ENCODE data around the gene CFAP157.

CFAP157 gene

DNA sequence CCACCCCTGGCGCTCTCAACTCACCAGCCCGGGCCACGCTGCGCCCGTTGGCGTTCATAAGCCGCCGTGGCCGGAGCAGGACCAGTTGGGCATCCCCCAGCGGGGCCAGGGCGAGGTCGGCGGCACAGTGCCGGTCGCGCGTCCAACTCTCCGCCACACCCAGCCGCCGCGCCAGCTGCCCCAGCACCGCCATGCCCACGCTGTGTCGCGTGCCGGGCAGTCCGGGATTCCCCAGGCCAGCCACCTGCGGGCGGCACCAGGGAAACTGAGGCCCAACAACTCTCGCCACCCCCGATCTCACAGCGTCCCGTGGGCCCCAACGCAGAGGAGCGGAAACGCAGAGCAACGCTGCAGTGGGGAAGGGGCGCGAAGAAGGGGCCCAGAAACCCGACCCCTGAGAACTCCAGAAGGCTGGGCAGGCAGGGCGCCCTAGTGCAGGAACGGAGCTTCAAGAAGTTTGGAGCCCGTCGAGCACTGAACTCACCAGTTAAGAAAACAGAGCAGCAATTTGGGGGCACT is 8.2 kb downstream of the CFAP157 start:
- DNase-seq (ENCODE audit: low read depth in 1 of 2, low spot score in 1 of 2): no peak

GRCh38 chr9:127715470-127716337 is 8.9 kb downstream of the CFAP157 start, which contains the start of the genes PTRH1 and TTC16:
Gene PTRH1, minus strand, starts transcription at chr9:127715663. Its CDS starts 24 bp downstream, at chr9:127715639.
Gene TTC16, plus strand, starts transcription at chr9:127716079. Its CDS starts 67 bp downstream, at chr9:127716146.
- peak; percentile 94 to 96 for DNase-seq (ENCODE audit: low read depth in 1 of 2, low spot score in 1 of 2)

DNA sequence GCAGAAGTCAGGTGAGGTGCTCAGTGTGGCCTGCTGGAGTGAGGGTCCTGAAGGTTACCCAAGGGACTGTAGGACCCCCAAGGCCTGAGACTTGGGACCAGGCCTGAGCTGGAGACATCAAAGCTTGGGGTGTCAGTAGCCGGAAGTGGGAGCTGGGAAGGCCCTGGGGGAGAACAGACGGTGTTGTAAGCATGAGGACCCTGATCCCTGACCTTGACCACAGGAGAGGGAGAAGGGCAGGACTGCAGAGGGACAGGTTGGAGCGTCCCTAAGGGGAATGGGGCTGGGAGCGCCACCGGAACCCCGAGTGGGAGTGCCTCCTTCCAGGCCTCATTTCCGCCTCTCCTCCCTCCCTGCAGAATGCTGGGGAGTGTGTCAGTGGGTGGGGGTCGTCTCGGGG is 9.6 kb downstream of the CFAP157 start:
- DNase-seq (ENCODE audit: low read depth in 1 of 2, low spot score in 1 of 2): no peak

- no peak for DNase-seq (ENCODE audit: low read depth in 1 of 2, low spot score in 1 of 2)
Observed at GRCh38 chr9:127717766-127718165, 11.0 kb downstream of the CFAP157 start.

DNA sequence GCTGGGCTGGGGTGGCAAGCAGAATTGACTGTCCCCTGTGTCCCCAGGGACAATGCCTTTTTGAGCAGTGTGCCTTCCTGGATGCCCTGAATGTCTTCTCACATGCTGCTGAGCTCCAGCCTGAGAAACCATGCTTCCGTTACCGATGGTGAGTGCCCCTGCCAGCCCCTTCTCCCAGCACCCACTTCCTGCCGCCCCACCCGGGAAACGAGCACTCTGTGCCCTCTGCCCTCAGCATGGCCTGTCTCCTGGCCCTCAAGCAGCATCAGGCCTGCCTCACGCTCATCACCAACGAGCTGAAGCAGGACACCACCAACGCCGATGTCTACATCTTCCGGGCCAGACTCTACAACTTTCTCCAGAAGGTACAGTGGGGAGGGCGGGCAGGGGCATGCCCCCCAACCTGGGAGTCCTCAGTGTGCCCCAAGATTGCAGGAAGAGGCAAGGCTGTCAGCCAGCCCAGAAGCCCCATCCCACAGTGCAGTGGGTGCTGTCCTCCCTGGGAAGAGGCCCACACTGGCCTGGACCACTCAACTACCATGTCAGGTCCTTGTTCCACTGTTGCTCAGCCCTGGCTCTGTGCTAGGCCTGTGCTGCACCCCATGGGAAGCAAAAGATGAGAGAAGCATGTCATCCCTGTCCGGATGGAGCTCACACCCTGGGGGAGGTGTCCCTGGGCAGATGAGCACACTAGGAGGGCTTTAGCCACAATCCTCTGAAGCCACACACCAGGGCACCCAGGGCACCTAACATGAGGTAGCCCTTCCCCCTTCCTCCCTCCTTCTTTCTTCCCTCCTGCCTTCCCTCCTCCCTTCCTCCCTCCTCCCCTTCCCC is 13.5 kb downstream of the CFAP157 start:
- DNase-seq (ENCODE audit: low read depth in 1 of 2, low spot score in 1 of 2): no peak

DNA sequence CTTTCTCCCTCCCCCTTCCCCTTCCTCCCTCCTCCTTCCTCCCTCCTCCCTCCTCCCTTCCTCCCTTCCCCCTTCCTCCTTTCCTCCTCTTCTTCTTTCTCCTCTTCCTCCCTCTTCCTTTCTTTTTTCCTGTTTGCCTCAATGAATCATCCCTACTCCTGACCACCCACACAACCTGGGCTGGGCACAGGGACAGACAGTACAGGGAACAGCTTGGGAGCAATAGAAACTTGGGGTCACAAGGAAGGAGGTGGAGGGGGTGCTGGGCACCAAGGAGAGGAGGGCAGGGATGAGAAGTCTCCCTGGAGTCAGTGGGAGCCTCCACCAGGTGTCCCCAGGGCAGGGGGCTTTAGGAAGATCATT is 14.1 kb downstream of the CFAP157 start:
- DNase-seq (ENCODE audit: low read depth in 1 of 2, low spot score in 1 of 2): no peak

GRCh38 chr9:127721391-127721821 is 14.6 kb downstream of the CFAP157 start:
- no peak for DNase-seq (ENCODE audit: low read depth in 1 of 2, low spot score in 1 of 2)

- no peak for DNase-seq (ENCODE audit: low read depth in 1 of 2, low spot score in 1 of 2)
Observed at GRCh38 chr9:127722055-127722745, 15.4 kb downstream of the CFAP157 start.

- no peak for DNase-seq (ENCODE audit: low read depth in 1 of 2, low spot score in 1 of 2)
Observed at GRCh38 chr9:127723013-127723412, 16.2 kb downstream of the CFAP157 start.

GRCh38 chr9:127723444-127723843 is 16.7 kb downstream of the CFAP157 start:
- no peak for DNase-seq (ENCODE audit: low read depth in 1 of 2, low spot score in 1 of 2)

DNA sequence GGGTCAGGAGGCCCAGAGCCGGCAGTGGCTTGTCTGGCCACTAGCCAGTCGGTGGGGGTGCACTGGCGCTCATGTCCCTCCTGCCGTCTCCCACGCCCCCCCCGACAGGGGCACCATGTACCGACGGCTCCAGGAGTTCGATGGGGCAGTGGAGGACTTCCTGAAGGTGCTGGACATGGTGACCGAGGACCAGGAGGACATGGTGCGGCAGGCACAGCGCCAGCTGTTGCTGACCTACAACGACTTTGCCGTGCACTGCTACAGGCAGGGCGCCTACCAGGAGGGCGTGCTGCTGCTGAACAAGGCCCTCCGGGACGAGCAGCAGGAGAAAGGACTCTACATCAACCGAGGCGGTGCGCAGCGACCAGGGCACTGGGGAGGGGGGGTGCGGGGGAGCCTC is 17.2 kb downstream of the CFAP157 start:
- no peak for DNase-seq (ENCODE audit: low read depth in 1 of 2, low spot score in 1 of 2)

- no peak for DNase-seq (ENCODE audit: low read depth in 1 of 2, low spot score in 1 of 2)
Observed at GRCh38 chr9:127726871-127727270, 20.1 kb downstream of the CFAP157 start.

DNA sequence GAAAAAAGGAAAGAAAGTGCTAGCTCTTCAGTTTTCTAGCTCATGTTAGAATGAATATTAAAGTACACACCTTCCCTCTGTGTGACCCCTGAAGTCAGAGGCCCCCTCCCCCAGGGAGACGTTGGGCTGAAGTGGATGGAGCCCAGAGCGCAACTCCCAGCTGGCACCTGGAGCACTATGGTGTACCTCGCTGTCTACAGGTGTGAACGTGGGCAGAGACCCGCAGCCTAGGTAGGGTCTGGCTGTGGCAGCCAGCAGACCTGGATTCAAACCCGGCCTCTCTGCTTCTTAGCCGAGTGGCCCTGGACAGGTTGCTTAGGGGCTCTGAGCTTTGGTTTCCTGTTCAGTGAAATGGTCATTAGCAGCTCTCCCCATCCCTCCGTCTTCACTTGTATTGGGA is 22.0 kb downstream of the CFAP157 start:
- DNase-seq (ENCODE audit: low read depth in 1 of 2, low spot score in 1 of 2): no peak

DNA sequence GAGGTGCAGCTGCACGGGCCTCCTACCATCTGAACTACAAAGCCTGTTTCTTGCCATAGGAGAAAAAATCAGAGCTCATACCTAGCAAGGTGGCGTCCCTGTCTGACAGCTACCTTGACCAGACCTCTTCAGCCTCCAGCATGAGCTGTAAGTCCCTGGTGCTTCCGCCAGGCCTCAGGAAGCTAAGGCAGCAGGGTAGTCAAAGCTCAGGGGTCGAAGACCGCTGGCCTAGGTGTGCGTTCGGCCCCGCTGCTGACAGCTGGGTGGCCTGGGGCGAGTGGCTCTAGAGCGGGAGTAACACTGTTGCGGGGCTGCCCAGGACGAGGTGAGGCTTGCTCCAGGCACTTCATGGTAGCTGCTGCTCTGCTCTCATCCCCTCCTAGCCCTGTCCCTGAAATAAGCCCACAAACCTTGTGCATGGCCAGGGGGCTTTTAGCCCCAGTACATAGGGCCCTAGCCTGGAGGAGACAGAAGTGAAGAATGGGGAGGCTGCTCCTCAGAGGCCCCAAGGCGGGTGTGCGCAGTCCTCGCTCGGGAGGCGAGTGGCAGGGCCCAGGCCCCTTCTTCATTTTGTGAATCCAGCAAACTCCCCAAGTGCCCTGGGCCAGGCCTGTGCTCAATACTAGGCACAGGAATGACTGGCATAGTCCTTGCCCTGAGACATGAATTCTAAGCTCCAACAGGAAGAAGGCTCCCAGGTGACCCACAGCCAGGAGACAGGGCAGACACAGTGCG is 22.9 kb downstream of the CFAP157 start:
- DNase-seq (ENCODE audit: low read depth in 1 of 2, low spot score in 1 of 2): no peak

- no peak for DNase-seq (ENCODE audit: low read depth in 1 of 2, low spot score in 1 of 2)
Observed at GRCh38 chr9:127730262-127730661, 23.5 kb downstream of the CFAP157 start.

- no peak for DNase-seq (ENCODE audit: low read depth in 1 of 2, low spot score in 1 of 2)
Observed at GRCh38 chr9:127730799-127731410, 24.1 kb downstream of the CFAP157 start.

DNA sequence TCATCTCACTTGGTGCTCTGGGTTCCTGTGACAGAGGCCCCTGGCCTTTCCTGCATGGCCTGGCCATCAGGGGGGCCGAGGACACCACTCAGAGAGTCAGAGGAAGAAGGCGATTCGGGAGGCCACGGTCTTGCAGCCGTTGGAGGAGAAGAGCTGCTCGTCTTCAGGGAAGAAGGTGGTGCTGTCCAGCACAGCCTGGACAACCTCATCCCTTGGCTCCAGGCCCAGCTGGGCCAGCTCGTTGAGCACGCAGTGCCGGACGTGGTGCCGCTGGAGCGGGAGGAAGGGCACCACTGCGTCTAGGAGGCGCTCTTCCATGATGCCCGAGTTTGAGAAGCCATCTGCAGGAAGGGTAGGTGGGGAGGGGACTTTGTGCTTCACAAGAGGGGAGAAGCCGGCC is 25.1 kb downstream of the CFAP157 start:
- DNase-seq (ENCODE audit: low read depth in 1 of 2, low spot score in 1 of 2): no peak

GRCh38 chr9:127732444-127732843 is 25.7 kb downstream of the CFAP157 start:
- no peak for DNase-seq (ENCODE audit: low read depth in 1 of 2, low spot score in 1 of 2)

DNA sequence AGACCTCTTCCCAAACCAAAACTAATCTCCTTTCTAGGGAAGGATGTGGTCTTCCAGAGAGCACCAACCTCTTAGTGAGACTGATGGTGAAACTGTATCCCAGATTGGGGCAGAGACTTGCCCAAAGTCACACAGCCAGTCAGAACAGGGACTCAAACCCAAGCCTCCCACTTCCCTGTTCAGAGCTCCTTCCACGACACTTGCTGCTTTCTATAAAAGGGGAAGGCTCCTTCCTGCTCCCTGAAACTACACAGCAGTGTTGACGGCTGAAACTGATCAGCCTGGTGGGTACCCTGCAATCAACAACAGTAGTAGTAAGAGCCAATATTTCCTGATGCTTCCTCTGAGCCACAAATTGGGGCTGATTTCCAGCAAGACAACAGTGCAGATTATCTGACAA is 26.8 kb downstream of the CFAP157 start:
- no peak for DNase-seq (ENCODE audit: low read depth in 1 of 2, low spot score in 1 of 2)

GRCh38 chr9:127734247-127734746 is 27.5 kb downstream of the CFAP157 start:
- no peak for DNase-seq (ENCODE audit: low read depth in 1 of 2, low spot score in 1 of 2)

Measured in activated CD4-positive, alpha-beta T cell treated with anti-CD3 and anti-CD28 coated beads, Interleukin-2, amount 50 U/mL, for 24 hours (primary cell).